A673 (cell line): ENCODE data around the gene EML1. TPM values are rescaled to one million over a fixed set of nuclear protein-coding genes. Genes with fewer than 3 reads are reported as not detected.

Experiments
- BruUV-seq: library from RNA; stranded (reverse); fragments of 400-500 nt; replicated peaks from 2 replicates; lab custom pipeline; 2021; lab: Mats Ljungman, UMichigan
- CTCF ChIA-PET: fragments of 300-600 bp; sonication (Branson Sonifier 250); formaldehyde crosslinking; loops from one replicate; lab custom pipeline; 2022; ENCODE audit warnings: antibody characterized with exemption; lab: Charles Lee
- POLR2A ChIA-PET: fragments of 300-600 bp; sonication (Branson Sonifier 250); formaldehyde crosslinking; loops from one replicate; lab custom pipeline; 2022; ENCODE audit warnings: antibody characterized with exemption; ENCODE audit not compliant: low non-redundant PET; lab: Charles Lee
- DNase-seq: peaks from one replicate; pipeline ENCODE4 v3.0.0-alpha.2; 2015; ENCODE audit warnings: low spot score
- H3K27ac ChIP-seq: fragments of 200-600 bp; sonication (generic); 2 replicates; pipeline ENCODE4 v1.5.1; 2016; ENCODE audit warnings: mixed run types, low read depth, mild to moderate bottlenecking, mixed read lengths, antibody characterized with exemption, low read length; ENCODE audit not compliant: poor library complexity, severe bottlenecking
- H3K27me3 ChIP-seq: fragments of 200-600 bp; sonication (generic); replicated peaks from 2 replicates; pipeline ENCODE4 v1.6.1; 2017; ENCODE audit warnings: mixed run types, low read depth, mild to moderate bottlenecking, mixed read lengths, antibody characterized with exemption, low read length; ENCODE audit not compliant: insufficient read depth, poor library complexity
- H3K36me3 ChIP-seq: fragments of 200-600 bp; sonication (generic); 2 replicates; pipeline ENCODE4 v1.6.1; 2016; ENCODE audit warnings: mixed run types, mild to moderate bottlenecking, mixed read lengths, antibody characterized with exemption, low read length; ENCODE audit not compliant: insufficient read depth, poor library complexity, severe bottlenecking
- H3K4me1 ChIP-seq: fragments of 200-600 bp; sonication (generic); 2 replicates; pipeline ENCODE4 v1.6.1; 2017; ENCODE audit warnings: mixed run types, mild to moderate bottlenecking, mixed read lengths, antibody characterized with exemption, low read length; ENCODE audit not compliant: insufficient read depth, poor library complexity, severe bottlenecking
- H3K4me3 ChIP-seq: fragments of 200-600 bp; sonication (generic); 2 replicates; pipeline ENCODE4 v1.5.1; 2016; ENCODE audit warnings: low read depth, mixed run types, mild to moderate bottlenecking, mixed read lengths, low read length; ENCODE audit not compliant: poor library complexity, severe bottlenecking
- H3K9me3 ChIP-seq: fragments of 200-600 bp; sonication (generic); 2 replicates; pipeline ENCODE4 v1.6.1; 2016; ENCODE audit warnings: mixed run types, low read depth, mild to moderate bottlenecking, mixed read lengths, antibody characterized with exemption, low read length; ENCODE audit not compliant: poor library complexity, severe bottlenecking
- CTCF ChIP-seq: fragments of 300-800, 200-600 bp; sonication (generic); conservative IDR thresholded peaks from 2 replicates; pipeline ENCODE4 v1.5.1; 2017; ENCODE audit warnings: low read depth, mild to moderate bottlenecking, antibody characterized with exemption, low read length, moderate library complexity, mixed read lengths
- EZH2 ChIP-seq: fragments of 200-600 bp; sonication (generic); IDR thresholded peaks from 2 replicates; pipeline ENCODE4 v1.6.1; 2017; ENCODE audit warnings: borderline replicate concordance, low read depth, mild to moderate bottlenecking, mixed read lengths, antibody characterized with exemption, low read length; ENCODE audit not compliant: poor library complexity, severe bottlenecking
- intact Hi-C: fragments of 100-400 bp; cut with micrococcal nuclease; formaldehyde crosslinking; loops from one replicate; pipeline ENCODE4 v1.10.0; 2022; ENCODE audit not compliant: unreplicated experiment
- total RNA-seq: library from RNA; stranded (reverse); gene quantifications from 2 replicates; pipeline ENCODE4 v1.2.3, GENCODE V29; 2021

Gene EML1
- total RNA-seq, 1 experiment from 2014 or later = 34.1 TPM

DNA sequence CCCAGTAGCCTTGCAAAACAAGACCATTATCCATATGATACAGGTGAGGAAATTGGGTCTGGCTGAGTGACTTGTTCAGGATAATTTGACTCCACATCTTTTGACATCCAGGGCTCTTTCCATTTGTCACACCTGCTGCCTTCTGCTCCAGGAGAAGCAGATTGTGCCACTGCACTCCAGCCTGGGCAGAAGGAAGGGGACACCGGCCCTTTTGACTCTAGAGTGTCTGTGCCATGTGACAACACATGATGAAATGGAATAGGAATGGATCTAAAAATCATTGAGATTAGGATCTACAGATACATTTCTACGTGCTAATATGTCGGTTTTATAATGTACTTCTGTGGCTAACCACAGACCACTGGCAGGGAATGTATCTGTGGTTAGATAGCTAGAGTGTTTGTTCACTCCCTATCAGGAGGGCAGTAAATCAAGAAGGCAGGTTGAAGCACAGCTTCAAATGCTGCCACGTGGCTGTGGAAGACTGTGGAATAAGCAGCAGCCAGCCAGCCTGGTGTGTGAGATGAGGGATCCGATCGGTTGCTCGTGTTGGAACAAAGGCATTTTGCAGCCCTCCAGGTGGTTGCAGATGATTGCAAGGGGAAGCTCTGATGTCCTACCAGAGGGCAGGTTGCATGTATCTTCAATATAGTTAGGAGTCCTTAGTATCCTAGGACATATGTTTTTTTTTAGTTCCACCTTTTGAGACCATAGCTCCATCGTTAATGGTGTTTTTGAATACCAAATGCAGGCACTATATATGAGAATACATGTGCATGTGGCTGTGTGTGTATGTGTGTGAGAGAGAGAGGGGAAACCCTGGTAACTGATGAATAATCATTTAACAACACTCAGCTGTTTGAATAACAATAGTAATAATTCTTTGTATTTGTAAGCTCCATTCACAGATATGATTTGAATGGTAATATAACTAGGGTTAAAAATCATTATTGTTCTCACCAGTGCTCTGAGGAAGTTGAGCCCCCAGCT lies 28.6 kb downstream of the EML1 start:
- POLR2A ChIA-PET = no interaction called here

GRCh38 chr14:99822800-99823455 lies 29.7 kb downstream of the EML1 start:
- no peak for DNase-seq
- Histone ChIP-seq H3K4me3 (no peak overlapping the region), H3K4me1 (no peaks in the 10 kb centered on the region), H3K27ac (no peak overlapping the region), H3K9me3 (no peaks in the 10 kb centered on the region), H3K36me3 (no peaks in the 10 kb centered on the region), H3K27me3 (no peaks in the 10 kb centered on the region)
- no TSS peak for BruUV-seq
- TF ChIP-seq CTCF = no peak
- no peak for TF ChIP-seq EZH2
- ChIA-PET POLR2A (interaction anchor here (0.6 kb wide), 1 partner anchor 88 kb away, joined by 3 read pairs; no protein-coding TSS in a partner anchor), CTCF (no interaction called here)
- intact Hi-C loops = no loop called here

More for the DNA sequence above, 28.6 kb downstream of the EML1 start:
- no TSS peak for BruUV-seq
- Histone ChIP-seq H3K9me3 (no peaks in the 10 kb centered on the region), H3K4me3 (no peak overlapping the region), H3K4me1 (no peaks in the 10 kb centered on the region), H3K27me3 (no peaks in the 10 kb centered on the region), H3K27ac (no peak overlapping the region), H3K36me3 (no peaks in the 10 kb centered on the region)
- no peak for DNase-seq
- TF ChIP-seq EZH2 (no peak), CTCF (no peak)
- CTCF ChIA-PET = no interaction called here
- intact Hi-C loops = no loop called here

GRCh38 chr14:99824776-99825175 lies 31.6 kb downstream of the EML1 start:
- BruUV-seq = no TSS peak
- ChIA-PET CTCF (no interaction called here), POLR2A (no interaction called here)
- DNase-seq = no peak
- Histone ChIP-seq H3K27ac (no peak overlapping the region), H3K4me3 (no peak overlapping the region), H3K36me3 (no peaks in the 10 kb centered on the region), H3K4me1 (no peaks in the 10 kb centered on the region), H3K9me3 (no peaks in the 10 kb centered on the region), H3K27me3 (no peaks in the 10 kb centered on the region)
- intact Hi-C loops = no loop called here
- TF ChIP-seq EZH2 = no peak
- TF ChIP-seq CTCF = no peak
